ENCODE data around the gene NSD2. TPM values are rescaled to one million over a fixed set of nuclear protein-coding genes. Genes with fewer than 3 reads are reported as not detected.

NSD2 gene
- total RNA-seq, 1 experiment from 2014 or later = 122 TPM

GRCh38 chr4:1841201-1841886 is 29.8 kb upstream of the NSD2 start:
- H3K4me3 ChIP-seq (ENCODE audit: low read depth, low read length) = no peak overlapping the region
- H3K27me3 ChIP-seq (replicated peaks; ENCODE audit: control insufficient read depth, insufficient read depth, low read length) = no peaks in the 10 kb centered on the region
- no peak overlapping the region for H3K4me3 Mint-ChIP-seq (ENCODE audit: unreplicated experiment)
- intact Hi-C loops (cut with micrococcal nuclease; ENCODE audit: unreplicated experiment) = no loop called here
- ChIA-PET POLR2A (no interaction called here), CTCF (no interaction called here)
- no peaks in the 10 kb centered on the region for H3K27me3 Mint-ChIP-seq (ENCODE audit: insufficient read depth, unreplicated experiment)
- no TSS peak for BruUV-seq (replicated peaks)
- H3K4me1 Mint-ChIP-seq (ENCODE audit: low read depth, unreplicated experiment) = no peaks in the 10 kb centered on the region
- H3K9me3 ChIP-seq = no peaks in the 10 kb centered on the region
- no peak for TF ChIP-seq CTCF (IDR thresholded peaks at IDR 0.05; ENCODE audit: insufficient read depth in 1 of 2, low read depth in 1 of 2, low read length in 1 of 2, severe bottlenecking in 1 of 2, unreplicated experiment in 1 of 2)
- H3K36me3 ChIP-seq (ENCODE audit: control insufficient read depth, insufficient read depth, low read length) = no peaks in the 10 kb centered on the region; the same call in 1 of the 2 replicates
- DNase-seq = no peak
- H3K36me3 Mint-ChIP-seq (ENCODE audit: insufficient read depth, unreplicated experiment) = peaks cover 73% of the 10 kb centered on the region
- H3K4me1 ChIP-seq = no peaks in the 10 kb centered on the region
- H3K9me3 Mint-ChIP-seq (ENCODE audit: unreplicated experiment) = no peaks in the 10 kb centered on the region
- no peak overlapping the region for H3K27ac Mint-ChIP-seq (ENCODE audit: unreplicated experiment)

DNA sequence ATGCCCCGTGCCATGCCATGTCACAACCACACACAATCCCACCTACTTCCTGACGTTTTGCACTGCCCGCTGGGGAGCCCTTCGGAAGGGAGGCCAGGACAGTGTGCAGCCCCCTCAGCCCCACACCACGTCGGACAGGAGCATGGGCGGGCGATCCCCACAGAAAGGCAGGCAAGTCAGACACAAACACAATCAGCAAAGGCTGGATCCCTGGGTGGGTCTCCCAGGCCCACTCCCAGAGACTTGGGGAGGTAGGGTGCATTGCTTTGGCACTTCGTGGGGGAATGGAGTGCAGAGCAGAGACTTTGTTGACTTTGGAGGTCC is 29.3 kb upstream of the NSD2 start:
- Mint-ChIP-seq H3K27ac (ENCODE audit: unreplicated experiment) (peak overlapping the region; percentile 60), H3K4me1 (ENCODE audit: low read depth, unreplicated experiment) (no peaks in the 10 kb centered on the region), H3K36me3 (ENCODE audit: insufficient read depth, unreplicated experiment) (peaks cover 73% of the 10 kb centered on the region), H3K9me3 (ENCODE audit: unreplicated experiment) (no peaks in the 10 kb centered on the region), H3K4me3 (ENCODE audit: unreplicated experiment) (no peak overlapping the region), H3K27me3 (ENCODE audit: insufficient read depth, unreplicated experiment) (no peaks in the 10 kb centered on the region)
- TF ChIP-seq CTCF (IDR thresholded peaks at IDR 0.05; ENCODE audit: insufficient read depth in 1 of 2, low read depth in 1 of 2, low read length in 1 of 2, severe bottlenecking in 1 of 2, unreplicated experiment in 1 of 2) = no peak
- H3K36me3 ChIP-seq (ENCODE audit: control insufficient read depth, insufficient read depth, low read length) = no peaks in the 10 kb centered on the region; the same call in 1 of the 2 replicates
- no peaks in the 10 kb centered on the region for H3K4me1 ChIP-seq
- no peak overlapping the region for H3K4me3 ChIP-seq (ENCODE audit: low read depth, low read length)
- intact Hi-C loops (cut with micrococcal nuclease; ENCODE audit: unreplicated experiment) = no loop called here
- no peaks in the 10 kb centered on the region for H3K9me3 ChIP-seq
- DNase-seq = no peak
- no peaks in the 10 kb centered on the region for H3K27me3 ChIP-seq (replicated peaks; ENCODE audit: control insufficient read depth, insufficient read depth, low read length)
- CTCF ChIA-PET = no interaction called here
- POLR2A ChIA-PET = no interaction called here
- no TSS peak for BruUV-seq (replicated peaks)

DNA sequence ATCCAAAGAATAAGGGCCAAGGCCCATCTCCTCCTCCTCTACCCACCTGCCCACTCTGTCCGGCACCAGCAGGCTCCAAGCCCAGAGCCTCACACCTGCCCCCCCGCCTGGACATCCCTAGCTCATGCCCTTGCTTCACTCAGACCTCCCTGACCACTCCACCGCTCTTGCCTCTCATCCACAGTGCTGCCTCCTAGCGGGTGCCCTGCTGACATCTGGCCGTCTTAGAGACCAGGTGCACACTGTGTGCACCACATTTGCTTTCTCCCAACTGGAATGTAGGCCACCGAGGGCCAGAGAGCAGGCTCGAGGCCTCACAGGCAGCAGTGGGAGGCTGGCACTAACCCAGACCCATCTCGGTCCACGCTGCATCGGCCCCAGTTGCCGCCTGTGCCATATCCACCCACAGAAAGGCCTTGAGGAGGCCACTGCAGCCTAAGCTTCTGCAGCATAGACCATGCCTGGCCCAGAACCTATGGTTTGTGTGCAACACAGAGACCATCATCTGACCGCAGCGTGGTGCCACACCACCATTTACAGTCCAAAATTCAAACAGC is 28.8 kb upstream of the NSD2 start:
- H3K27me3 Mint-ChIP-seq (ENCODE audit: insufficient read depth, unreplicated experiment) = no peaks in the 10 kb centered on the region
- CTCF ChIA-PET = no interaction called here
- no peaks in the 10 kb centered on the region for H3K9me3 Mint-ChIP-seq (ENCODE audit: unreplicated experiment)
- Histone ChIP-seq H3K4me3 (ENCODE audit: low read depth, low read length) (no peak overlapping the region), H3K4me1 (no peaks in the 10 kb centered on the region), H3K36me3 (ENCODE audit: control insufficient read depth, insufficient read depth, low read length) (no peaks in the 10 kb centered on the region; the same call in 1 of the 2 replicates), H3K9me3 (no peaks in the 10 kb centered on the region), H3K27me3 (replicated peaks; ENCODE audit: control insufficient read depth, insufficient read depth, low read length) (no peaks in the 10 kb centered on the region)
- BruUV-seq (replicated peaks) = no TSS peak
- DNase-seq = no peak
- no peaks in the 10 kb centered on the region for H3K4me1 Mint-ChIP-seq (ENCODE audit: low read depth, unreplicated experiment)
- H3K36me3 Mint-ChIP-seq (ENCODE audit: insufficient read depth, unreplicated experiment) = peaks cover 73% of the 10 kb centered on the region
- POLR2A ChIA-PET = no interaction called here
- H3K27ac Mint-ChIP-seq (ENCODE audit: unreplicated experiment) = peak overlapping the region; percentile 60
- H3K4me3 Mint-ChIP-seq (ENCODE audit: unreplicated experiment) = no peak overlapping the region
- TF ChIP-seq CTCF (IDR thresholded peaks at IDR 0.05; ENCODE audit: insufficient read depth in 1 of 2, low read depth in 1 of 2, low read length in 1 of 2, severe bottlenecking in 1 of 2, unreplicated experiment in 1 of 2) = no peak
- intact Hi-C loops (cut with micrococcal nuclease; ENCODE audit: unreplicated experiment) = no loop called here
